Activated T-helper 9 cell treated with anti-CD3 and anti-CD28 coated beads, Interleukin-2, amount 50 U/mL, for 16 hours (primary cell): Measurements from ENCODE around the gene LCA5.
"Not testable (repeated sequence)": the region's sequence is repeated elsewhere in the genome, so short reads cannot be mapped to it uniquely, and the experiment has no call there.

ENCODE experiments used
- DNase-seq: peaks from one replicate; pipeline ENCODE4 v3.0.0-alpha.2; 2020; ENCODE audit warnings: low read depth

LCA5 gene

DNA sequence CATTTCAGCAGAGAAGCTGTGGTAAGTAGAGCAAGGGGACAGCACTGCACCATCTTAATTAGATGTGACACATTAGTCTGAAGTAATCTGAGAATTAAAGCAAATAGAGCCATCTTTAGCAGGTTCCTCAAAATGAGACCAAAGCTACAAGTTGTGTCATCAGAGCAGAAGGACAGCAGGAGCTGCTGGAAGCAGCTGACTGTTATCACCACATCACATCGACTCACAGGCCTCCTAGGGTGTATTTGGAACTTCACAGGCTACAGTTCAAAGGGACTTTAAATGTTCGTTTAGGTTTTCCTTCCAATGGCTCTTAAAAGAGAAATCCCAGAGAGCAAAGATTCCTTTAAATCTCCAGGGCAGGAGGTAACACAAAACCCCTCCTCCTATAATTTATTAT lies 69.5 kb downstream of the LCA5 start:
- no peak for DNase-seq

DNA sequence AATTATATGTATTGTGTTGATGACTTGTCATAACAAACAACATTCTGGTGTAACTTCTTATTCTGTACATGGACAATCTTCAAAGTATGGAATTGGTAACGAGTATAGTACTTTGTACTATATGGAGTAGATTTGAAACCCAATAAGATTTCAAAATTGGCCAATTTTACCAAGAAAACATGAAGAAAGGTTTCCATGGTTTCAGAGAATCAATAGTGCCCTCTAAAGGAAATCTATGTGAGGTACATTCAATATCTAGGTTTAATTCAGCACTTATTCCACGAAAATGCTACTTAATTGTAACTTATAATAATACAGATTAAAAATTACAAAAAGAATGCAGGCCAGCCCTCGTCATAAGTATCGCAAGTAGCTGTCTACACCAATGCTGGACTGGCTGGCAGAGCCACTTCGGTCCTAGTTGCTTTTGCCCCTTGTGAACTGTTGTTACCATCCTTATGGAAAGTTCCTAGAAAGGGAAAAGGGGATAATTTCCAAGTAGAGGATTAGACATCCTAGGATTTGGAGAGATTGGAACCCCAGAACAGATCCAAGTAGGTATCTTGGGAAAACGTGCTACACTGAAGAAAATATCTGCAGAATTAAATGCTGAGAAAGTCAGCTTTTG lies 70.9 kb downstream of the LCA5 start:
- no peak for DNase-seq

DNA sequence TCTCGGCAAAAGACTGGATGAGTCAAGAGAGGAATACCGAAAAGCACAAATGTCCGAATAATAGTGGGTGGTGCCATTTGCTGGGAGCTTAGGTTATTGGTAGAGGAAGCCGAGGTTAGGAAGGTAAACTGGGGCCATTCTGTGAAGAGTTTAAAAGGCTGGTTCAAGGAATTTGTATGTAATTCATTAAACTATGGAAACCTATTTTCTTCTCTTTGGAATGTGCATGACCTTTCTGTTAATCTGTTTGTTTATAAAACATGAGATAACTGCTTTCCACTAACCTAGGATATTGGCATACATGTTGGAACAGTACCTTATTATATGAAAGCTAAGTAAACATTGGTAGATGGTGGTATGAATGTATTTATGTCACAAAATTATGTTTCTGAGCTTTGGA lies 71.8 kb downstream of the LCA5 start:
- DNase-seq = no peak

DNA sequence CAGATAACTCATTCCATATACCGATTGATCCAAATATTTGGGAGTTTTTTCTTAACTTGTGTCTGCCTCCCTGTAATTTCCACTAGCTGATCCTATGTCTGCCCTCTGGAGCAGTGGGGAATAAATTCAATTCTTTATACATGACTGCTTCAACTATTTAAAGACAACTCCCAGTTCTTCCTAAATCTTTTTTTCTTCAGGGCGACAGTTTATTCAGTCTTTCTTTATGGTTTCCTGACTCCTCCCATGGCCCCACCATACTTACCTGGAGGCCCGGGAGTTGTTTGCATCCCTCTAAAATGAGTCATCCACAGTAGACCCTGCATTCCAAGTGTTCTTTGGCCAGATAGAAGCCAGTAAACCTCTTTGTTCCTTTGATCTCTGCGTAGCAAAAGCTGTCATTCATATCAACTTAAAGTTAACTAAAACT lies 73.6 kb downstream of the LCA5 start:
- no peak for DNase-seq

DNA sequence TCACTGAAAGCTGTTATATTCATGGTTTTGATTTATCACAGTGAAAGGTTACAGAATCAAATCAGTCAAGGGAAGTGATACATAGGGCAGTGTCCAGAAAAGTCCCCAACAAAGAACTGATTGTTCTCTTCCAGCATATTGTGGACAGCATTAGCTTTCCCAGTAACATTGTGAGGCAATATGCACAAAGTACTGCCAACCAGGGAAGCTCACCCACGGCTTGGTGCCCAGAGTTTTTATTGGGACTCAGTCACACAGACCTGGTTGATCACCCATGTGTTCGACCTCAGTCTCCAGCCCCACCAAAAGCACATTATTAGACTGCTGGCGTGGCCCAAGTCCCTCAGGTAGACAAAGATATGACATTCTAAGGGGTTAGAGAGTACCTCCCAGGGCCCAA lies 76.0 kb downstream of the LCA5 start:
- DNase-seq = no peak

DNA sequence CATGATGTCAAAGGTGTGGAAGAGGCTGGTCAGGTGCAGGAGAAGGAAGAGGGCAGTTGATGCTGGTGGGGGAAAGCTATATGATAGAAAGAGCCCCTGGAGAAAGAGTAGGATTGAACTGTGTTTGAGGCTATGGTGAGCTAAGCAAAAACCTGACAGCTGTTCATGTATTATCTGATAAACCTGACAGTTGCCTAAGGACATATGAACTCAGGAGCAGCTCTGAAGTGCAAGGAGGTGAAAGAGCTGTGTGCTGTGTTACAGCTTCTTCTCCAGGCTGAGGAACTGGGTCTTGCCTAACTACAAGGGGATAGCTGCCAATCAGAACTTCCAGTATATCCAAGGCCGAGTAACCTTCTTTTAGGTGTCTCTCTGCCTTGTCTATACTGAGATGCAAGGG lies 81.8 kb downstream of the LCA5 start:
- DNase-seq = no peak

DNA sequence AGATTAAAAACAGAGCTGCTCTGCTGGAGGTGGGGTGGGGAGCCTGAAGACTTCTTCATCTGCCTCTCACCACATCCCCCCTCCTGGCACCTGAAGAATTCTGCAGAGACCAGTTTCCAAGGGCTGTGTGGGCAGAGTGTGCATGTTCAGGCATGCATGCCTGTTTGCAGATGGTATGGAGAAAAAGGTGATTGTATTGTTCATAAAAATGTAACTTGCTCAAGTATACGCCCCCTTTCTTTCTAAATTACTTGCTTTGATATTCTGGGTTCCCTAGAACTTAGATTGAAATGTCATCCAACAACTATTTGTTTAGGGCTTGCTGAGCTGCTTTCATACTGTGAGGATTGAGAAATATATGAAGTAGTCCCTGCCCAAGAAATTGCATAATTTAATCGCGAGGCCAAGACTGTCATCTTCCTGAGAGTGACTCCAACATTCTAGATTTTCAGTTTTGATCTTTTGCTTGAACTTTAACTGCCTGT lies 83.6 kb downstream of the LCA5 start:
- DNase-seq = no peak

DNA sequence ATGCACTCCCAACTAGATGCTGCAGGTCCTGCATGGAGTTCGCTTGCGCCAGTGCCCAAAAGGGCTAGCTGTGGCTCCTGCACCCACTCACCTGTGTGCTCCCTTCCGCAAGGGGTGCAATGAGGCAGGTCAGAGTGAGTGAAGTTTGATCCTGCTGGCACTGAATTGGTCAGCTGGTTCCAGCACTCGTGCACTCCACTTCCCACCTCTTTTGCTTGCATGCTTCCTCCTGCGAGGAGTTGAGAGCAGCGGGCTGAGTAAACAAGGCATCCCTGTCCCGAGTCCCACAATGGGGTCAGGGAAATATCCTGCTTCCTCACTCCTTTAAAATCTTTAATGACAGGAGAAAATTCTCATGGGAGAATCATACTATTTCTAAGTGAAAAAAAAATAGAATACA lies 86.2 kb downstream of the LCA5 start:
- DNase-seq = no peak

DNA sequence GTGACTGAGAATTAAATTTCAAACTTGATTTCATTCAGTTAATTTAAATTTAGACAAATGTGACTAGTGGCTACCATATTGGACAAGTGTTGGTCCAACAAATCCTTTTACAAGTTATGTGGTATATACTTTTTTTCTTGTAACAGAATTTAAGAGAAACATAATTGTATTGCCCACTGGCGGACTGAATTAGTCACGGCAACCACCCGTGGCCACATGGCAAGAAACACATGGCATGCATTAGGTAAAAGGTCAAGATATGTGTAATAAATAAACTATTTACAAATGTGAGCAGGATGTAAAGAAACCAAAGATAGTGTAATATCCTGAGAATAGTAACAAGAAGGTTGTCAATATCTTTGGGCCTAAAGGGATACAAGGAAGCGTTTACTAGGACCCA lies 91.2 kb downstream of the LCA5 start:
- DNase-seq = no peak

DNA sequence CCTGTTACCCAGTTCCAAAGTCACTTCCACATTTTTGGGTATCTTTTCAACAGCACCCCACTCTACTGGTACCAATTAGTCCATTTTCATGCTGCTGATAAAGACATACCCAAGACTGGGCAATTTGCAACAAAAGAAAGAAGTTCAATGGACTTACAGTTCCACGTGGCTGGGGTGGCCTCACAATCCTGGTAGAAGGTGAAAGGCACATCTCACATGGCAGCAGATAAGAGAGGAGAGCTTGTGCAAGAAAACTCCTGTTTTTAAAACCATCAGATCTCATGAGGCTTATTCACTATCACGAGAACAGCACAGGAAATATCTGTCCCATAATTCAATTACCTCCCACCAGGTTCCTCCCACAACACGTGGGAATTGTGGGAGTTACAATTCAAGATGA lies 93.4 kb downstream of the LCA5 start:
- not testable (repeated sequence) for DNase-seq

DNA sequence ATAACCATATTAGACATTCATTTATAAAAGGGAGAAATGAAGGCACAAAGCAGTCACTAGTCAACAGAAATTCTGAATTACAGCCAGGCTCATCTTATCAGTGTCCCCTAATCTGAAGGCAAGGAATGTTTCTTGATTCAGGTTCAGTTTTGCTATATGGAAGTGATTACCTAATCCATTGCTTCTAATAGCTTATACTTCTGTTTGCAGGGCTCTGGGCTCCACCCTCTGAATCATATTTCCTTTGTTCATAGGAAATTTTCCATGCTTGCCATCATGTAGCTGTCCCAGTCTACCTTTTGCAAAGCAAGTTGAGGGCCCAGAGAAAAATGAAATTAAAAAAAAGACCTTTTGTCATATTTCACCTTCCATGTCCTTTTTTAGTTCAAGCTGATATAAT lies 96.0 kb downstream of the LCA5 start:
- DNase-seq = no peak

DNA sequence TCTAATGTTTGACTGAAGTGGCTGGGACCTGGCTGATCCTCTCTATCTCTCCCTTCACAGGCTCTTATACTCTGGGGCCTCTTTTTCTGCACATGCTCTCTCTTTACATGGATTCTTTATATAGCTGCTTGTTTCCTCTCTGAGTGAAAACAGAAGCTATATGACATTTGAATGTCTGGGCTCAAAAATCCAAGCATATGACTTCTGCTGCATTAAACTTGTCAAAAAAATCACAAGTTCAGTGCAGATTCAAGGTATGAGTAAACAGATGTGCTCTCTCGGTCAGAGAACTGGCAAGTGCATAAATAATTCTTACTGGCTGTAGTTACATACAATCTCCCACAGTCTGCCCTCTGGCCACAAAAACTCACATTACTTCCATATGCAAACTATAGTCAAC lies 96.6 kb downstream of the LCA5 start:
- no peak for DNase-seq

DNA sequence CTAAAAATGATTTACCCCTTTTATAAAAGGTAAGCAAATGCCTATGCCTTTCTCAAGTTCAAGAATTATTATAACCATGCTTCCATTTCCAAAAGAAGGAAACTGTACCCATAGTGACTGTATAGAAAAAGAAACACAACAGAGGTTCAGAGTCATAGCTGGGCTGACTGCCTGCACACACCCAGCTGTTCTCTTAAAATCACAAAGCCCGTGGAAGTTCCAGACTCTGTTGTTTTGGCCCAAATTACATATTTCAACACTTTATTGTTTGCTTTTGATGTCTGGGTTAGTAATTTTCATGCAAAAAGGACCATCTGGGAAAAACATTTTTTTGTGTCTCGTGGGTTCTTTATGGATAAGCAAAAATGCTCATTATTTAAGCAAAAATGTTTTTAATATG lies 99.2 kb downstream of the LCA5 start:
- no peak for DNase-seq

DNA sequence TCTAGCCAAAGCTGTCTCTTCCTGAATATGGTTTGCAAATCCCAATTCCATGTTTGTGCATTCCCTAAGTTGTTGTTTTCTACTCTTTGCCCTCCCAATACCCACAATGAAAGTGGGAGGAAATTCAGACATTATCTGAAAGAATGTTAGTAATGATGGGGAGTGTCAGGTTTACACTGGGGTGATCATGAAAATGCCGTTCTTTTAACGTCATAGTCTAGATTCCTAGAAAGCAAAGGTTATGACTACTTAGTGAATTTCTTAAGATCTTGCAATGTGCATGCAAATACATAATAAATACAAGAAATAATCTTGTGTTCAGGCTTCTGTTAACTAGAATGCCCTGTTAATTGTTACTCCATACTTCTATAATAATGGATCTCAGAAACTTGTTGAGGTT lies 101.0 kb downstream of the LCA5 start:
- DNase-seq = no peak

DNA sequence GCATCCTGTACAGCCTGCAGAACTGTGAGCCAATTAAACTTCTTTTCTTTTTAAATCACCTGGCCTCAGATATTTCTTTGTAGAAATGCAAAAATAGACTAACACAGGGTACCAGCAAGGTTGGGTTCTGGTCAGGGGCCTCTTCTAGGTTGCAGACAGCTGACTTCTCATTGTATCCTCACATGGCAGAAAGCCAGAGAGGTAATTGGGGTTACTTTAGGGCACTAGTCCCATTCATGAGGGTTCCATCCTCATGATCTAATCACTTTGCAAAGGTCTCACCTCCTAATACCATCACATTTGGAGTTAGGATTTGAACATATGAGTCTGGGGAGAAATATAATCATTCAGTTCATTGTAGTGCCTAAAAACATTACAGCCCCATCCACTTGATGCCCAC lies 101.5 kb downstream of the LCA5 start:
- DNase-seq = no peak
